Heart left ventricle (tissue), 13 donors: ENCODE data around the gene CHRDL2.
A peak's percentile ranks its signal among the peaks of the same experiment; 100 is the strongest.

Experiments
- CTCF ChIP-seq, 12 donors: fragments of 200-600 bp; sonication (generic) in 4 of 12; IDR thresholded peaks; one replicate each; pipeline versions ENCODE4 v1.5.0 to v1.8.0; 2018 to 2022; ENCODE audit warnings: antibody characterized with exemption in 12 of 12, mild to moderate bottlenecking in 5 of 12
- POLR2A ChIP-seq, 2 donors: fragments of 450-650 bp; IDR thresholded peaks; one replicate each; pipeline ENCODE4 v1.6.1; 2017; ENCODE audit warnings: antibody characterized with exemption in 2 of 2, mild to moderate bottlenecking in 2 of 2, moderate library complexity in 2 of 2
- donor health status: ischemic (EF 13 %, LVEDD 7.1; RV severe dilation, severe dysfunction).
- donor health status: DM: no; HTN: yes; CAD: no.
- donor health status: DM: no; HTN: no; CAD: no.
- donor health status: ischemic (EF 25% LVEDD 6.9; RV normal size, moderate dysfunction).
- donor health status: ischemic (EF 25% LVEDD 5.7; RV mildly dilated, moderate dysfunction).
- donor health status: ischemic (EF 35%, LVEDD 5.7; RV mildly dilated, moderate dysfunction).
- donor health status: nonischemic (EF 11% LVEDD 7.7; RV severe dilation, severe dysfunction).
- donor health status: DM: yes; HTN: yes; CAD: no.
- donor health status: PGD.
- donor health status: ischemic (EF 29% LVEDD 5.4; RV normal size, mild dysfunction).
- donor health status: nonischemic (EF 23%, LVEDD 6.1; RV moderate dilation, normal function).

- TF ChIP-seq CTCF (IDR thresholded peaks at IDR 0.05) (peak in 1 of 12 donors; percentile 8), POLR2A (IDR thresholded peaks at IDR 0.05) (no peak)
These were observed at the start of gene CHRDL2 for GRCh38 chr11:74731301-74732094.
